B cell (primary cell): Measurements from ENCODE around the gene SNAPC4.

Experiments used
- CTCF ChIP-seq: fragments of 200-600 bp; IDR thresholded peaks from one replicate; pipeline ENCODE4 v1.8.0; 2022; ENCODE audit warnings: antibody characterized with exemption, mild to moderate bottlenecking
- EZH2 ChIP-seq: IDR thresholded peaks from 2 replicates; pipeline ENCODE4 v1.6.1; 2012; ENCODE audit warnings: borderline replicate concordance, low read depth, mild to moderate bottlenecking, moderate library complexity, low read length; ENCODE audit not compliant: insufficient read depth, poor library complexity, severe bottlenecking

DNA sequence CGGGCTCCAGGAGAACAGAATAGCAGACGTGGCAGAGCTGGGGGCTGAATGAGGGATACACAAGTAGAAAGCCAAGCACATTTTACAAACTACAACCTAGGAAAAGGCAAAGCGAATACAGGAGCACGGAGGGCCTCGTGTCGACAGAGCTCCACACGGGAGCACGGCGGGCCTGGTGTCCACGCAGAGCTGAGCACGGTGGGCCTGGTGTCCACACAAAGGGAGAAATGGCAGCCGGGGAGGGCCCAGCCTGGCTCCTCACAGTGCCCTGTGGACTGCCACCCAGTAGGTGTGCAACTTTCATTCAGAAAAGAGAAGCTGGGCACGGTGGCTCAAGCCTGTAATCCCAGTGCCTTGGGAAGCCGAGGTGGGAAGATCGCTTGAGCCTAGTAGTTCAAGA, 43.1 kb upstream of the SNAPC4 start:
- no peak for TF ChIP-seq CTCF
- no peak for TF ChIP-seq EZH2
